HG02943 (cell line): ENCODE results near the gene GAK.
"Not testable (repeated sequence)": the region's sequence is repeated elsewhere in the genome, so short reads cannot be mapped to it uniquely, and the experiment has no call there.

Source experiments
- ATAC-seq: cut with Tn5 transposase; IDR thresholded peaks from one replicate; pipeline ENCODE4 v1.9.1; 2021; ENCODE audit warnings: mild to moderate bottlenecking, low read depth, moderate library complexity; ENCODE audit not compliant: unreplicated experiment

Gene GAK

DNA sequence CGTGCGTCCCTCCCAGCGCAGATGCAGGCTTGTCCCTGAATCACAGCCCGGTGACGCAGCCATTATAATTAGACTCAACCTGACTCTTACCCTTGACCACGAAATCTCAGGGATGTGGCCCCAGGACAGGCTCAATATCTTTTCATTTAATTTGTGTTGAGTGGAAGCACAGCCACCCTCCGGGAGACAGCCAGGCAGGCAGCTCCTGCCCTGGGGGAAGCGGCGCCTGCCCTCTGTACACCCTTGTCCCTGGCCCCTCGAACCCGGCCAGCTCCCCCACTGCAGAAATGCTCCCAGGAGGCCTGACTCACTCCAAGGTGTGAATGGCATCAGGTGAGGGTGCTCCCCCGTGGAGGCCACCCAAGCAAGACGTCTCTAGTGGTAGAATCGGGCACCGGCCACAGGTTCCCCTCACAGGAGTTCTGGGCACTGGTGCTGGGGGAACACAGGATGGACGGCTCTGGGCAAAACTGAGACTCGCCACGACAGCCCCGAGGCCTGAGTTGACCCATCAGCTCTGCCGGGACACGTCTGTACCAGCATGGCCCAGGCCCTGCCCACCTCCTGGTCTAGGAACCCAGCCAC, 108.8 kb downstream of the GAK start:
- no peak for ATAC-seq

- no peak for ATAC-seq
Measured at GRCh38 chr4:822361-823175, 109.5 kb downstream of the GAK start.

DNA sequence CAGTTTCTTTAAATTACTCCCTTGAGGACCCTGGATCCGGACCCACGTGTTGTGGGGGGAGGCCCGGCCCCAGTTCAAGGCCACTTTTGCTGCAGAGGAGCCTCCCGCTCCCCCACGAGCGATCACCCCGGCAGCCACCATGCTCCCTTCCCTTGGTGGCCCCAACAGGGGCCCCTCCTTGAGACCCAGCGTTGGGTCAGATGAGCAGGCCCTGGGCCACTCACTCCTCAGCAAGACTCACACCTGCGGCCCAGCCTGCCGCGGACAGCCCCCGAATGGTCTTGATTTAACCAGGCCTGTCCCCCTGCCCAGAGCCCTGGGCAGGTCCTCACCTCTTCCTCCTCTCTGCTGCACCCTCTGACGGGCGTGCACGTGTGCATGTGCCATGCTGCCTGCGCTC, 110.5 kb downstream of the GAK start:
- ATAC-seq: no peak

DNA sequence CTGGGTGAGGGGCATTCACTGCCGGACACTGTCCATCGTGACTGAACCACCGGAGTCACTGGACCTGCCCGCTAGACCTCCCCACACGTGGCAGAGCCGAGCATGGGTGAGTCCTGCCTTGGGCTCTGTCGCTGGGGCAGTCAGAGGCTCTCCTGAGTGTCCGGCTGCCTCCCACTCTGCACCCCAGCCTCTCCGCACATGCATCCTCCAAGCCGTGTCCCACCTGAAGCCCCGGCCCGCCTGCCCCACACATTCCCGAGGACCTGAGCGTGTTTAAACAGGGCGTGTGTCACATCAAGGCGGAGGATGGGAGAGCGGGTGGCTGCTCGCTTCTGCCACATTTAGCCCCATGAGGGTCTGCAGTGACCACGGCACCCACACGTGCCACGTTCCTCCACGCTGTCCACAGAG, 110.9 kb downstream of the GAK start:
- no peak for ATAC-seq

DNA sequence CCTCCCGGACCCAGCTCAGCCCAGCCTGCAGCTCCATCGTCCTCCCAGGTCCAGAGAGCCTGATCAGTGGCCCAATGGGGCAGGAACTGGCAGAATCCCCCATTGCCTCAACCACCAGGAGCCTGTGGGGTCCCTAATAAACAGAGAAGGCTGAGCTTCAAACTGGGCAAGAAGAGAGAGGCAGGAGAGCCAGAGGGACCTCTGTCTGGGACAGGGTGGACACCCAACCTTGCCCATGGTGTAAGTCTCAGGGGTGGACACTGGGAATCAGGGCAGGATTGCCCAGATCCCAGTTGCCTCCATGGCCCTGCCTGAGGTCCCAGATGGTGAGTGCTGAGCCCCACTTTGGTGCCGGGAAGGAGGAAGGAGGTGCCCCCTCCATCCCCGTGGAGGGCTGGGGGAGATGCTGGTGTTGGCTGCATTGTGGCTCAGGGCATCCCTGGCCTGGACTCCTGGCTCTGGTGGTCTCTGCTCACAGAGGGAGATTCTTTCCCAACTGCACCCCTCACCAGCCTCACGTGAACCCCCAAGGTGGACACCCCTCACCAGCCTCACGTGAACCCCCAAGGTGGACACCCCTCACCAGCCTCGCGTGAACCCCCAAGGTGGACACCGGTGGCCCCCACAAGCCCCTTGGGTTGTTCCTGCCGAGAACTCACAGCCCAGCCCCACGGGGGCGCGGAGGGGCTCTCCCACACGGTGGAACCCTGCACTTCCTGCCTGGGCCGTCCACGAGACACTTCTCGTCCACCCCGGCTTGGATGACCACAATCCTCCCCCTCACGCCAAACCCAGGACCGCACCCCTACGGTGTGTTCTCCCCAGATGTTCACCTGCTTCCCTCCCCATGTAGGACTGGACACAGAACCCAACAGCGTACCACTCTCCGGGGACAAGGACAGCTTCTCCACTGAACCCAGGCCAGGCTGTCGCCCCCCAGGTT, 111.6 kb downstream of the GAK start:
- no peak for ATAC-seq

- no peak for ATAC-seq
Measured at GRCh38 chr4:819401-820229, 112.5 kb downstream of the GAK start.

- ATAC-seq: no peak
Measured at GRCh38 chr4:818106-818921, 113.8 kb downstream of the GAK start.

GRCh38 chr4:815464-816146, 116.5 kb downstream of the GAK start:
- no peak for ATAC-seq

- no peak for ATAC-seq
Measured at GRCh38 chr4:814312-814850, 117.7 kb downstream of the GAK start.

DNA sequence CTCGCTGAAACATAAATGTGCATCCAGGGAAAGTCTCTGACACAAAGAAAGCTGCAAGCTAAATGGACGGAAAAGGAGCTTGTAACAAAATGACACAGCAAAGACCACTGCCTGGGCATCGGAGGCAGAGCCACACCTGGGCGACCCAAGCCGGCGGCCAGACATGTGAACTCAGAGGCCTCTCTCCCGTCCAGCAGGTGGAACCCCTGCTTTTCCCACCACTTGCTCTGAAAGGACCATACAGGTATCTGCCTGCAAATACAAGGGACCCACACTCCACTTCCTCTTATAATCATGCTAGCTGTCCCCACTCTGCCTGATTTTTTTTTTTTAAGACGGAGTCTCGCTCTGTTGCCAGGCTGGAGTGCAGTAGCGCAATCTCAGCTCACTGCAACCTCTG, 118.2 kb downstream of the GAK start:
- no peak for ATAC-seq

DNA sequence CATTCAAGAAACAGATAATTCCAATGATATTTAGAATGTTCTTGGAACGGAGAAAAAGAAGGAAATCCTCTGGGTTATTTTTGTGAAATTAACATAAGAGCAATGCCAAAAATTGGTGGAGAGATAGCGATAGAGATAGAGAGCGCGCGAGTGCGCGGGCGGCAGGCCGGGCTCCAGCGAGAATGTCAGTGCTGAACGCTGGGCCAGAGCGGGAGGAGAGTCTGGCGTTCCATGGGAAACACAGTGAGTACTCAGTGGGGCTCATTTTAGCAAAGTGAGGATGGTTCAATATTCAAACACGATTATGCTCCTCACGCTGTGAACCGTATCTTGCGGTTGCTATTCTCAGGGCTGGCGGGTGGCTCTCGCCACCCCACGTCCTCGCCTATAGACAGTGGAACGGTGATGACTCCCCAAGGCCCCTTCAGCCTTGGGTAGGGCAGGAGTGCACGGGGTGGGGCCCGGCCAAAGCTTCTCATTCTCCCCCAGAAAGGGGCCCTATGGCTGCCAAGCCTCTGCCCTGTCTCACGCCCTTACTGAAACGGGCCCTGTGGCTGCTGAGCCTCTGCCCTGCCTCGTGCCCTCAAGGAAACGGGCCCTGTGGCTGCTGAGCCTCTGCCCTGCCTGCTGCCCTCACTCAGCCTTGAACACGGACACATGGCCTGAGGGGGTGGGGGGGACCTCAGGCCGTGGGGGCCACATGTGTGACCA, 123.1 kb downstream of the GAK start:
- ATAC-seq: no peak

DNA sequence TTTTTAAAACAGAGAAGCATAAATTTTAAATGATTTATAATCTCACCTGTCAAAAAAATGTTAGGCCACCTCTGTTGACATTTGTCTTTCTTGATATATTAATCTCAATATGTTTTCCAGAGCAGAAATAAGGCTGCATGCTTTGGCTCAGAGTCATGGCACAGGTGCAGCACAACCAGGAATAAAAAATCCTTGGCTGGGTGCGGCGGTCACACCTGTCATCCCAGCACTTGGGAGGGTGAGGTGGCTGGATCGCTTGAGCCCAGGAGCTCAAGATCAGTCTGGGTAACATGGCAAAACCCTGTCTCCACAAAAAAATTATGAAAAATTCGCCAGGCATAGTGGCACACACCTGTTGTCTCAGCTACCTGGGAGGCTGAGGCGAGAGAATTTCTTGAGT, 124.3 kb downstream of the GAK start:
- no peak for ATAC-seq

GRCh38 chr4:806979-807378, 125.1 kb downstream of the GAK start:
- not testable (repeated sequence) for ATAC-seq

- ATAC-seq: no peak
Measured at GRCh38 chr4:804804-805203, 127.3 kb downstream of the GAK start.

- no peak for ATAC-seq
Measured at GRCh38 chr4:803884-804283, 128.2 kb downstream of the GAK start.

- ATAC-seq: no peak
Measured at GRCh38 chr4:801436-802124, 130.5 kb downstream of the GAK start.
